HG03025 (cell line): ENCODE data around the gene BPIFB3.
"Not testable (repeated sequence)": the region's sequence is repeated elsewhere in the genome, so short reads cannot be mapped to it uniquely, and the experiment has no call there.

Source experiments
- ATAC-seq: cut with Tn5 transposase; IDR thresholded peaks from one replicate; pipeline ENCODE4 v1.9.1; 2021; ENCODE audit warnings: mild to moderate bottlenecking, moderate library complexity; ENCODE audit not compliant: unreplicated experiment, low FRiP score

Gene BPIFB3

GRCh38 chr20:33027769-33028751, 25.6 kb upstream of the BPIFB3 start:
- ATAC-seq: no peak

GRCh38 chr20:33028875-33029274, 24.8 kb upstream of the BPIFB3 start:
- no peak for ATAC-seq

GRCh38 chr20:33030076-33030475, 23.6 kb upstream of the BPIFB3 start:
- ATAC-seq: no peak

GRCh38 chr20:33030569-33030968, 23.1 kb upstream of the BPIFB3 start:
- ATAC-seq: no peak

GRCh38 chr20:33031531-33031930, 22.2 kb upstream of the BPIFB3 start, which contains the start of gene BPIFB6:
Gene BPIFB6, plus strand, starts transcription at chr20:33031648. Its CDS starts 0 bp downstream, at chr20:33031648.
- no peak for ATAC-seq

GRCh38 chr20:33032555-33032954, 21.1 kb upstream of the BPIFB3 start:
- no peak for ATAC-seq

- no peak for ATAC-seq
Observed at GRCh38 chr20:33033381-33033780, 20.3 kb upstream of the BPIFB3 start.

GRCh38 chr20:33034115-33034514, 19.6 kb upstream of the BPIFB3 start:
- ATAC-seq: no peak

- ATAC-seq: no peak
Observed at GRCh38 chr20:33034901-33035492, 18.7 kb upstream of the BPIFB3 start.

GRCh38 chr20:33037456-33037855, 16.2 kb upstream of the BPIFB3 start:
- no peak for ATAC-seq

GRCh38 chr20:33038243-33038642, 15.5 kb upstream of the BPIFB3 start:
- ATAC-seq: no peak

GRCh38 chr20:33042430-33042829, 11.3 kb upstream of the BPIFB3 start:
- no peak for ATAC-seq

- ATAC-seq: no peak
Observed at GRCh38 chr20:33042983-33043730, 10.5 kb upstream of the BPIFB3 start.

- ATAC-seq: no peak
Observed at GRCh38 chr20:33043731-33044181, 9.9 kb upstream of the BPIFB3 start.

GRCh38 chr20:33045129-33045721, 8.5 kb upstream of the BPIFB3 start:
- not testable (repeated sequence) for ATAC-seq

GRCh38 chr20:33046412-33046811, 7.3 kb upstream of the BPIFB3 start:
- no peak for ATAC-seq

- ATAC-seq: no peak
Observed at GRCh38 chr20:33051333-33051732, 2.4 kb upstream of the BPIFB3 start.

- ATAC-seq: no peak
Observed at GRCh38 chr20:33054381-33054780, 678 bp downstream of the BPIFB3 start.

GRCh38 chr20:33054791-33055190, 1.1 kb downstream of the BPIFB3 start:
- ATAC-seq: no peak

- no peak for ATAC-seq
Observed at GRCh38 chr20:33059136-33059535, 5.4 kb downstream of the BPIFB3 start.
